HS-5 (cell line): ENCODE results near the gene MICAL2.

Experiments
- DNase-seq: peaks from one replicate; pipeline ENCODE4 v3.0.0-alpha.2; 2012; ENCODE audit warnings: low read depth

Gene MICAL2

DNA sequence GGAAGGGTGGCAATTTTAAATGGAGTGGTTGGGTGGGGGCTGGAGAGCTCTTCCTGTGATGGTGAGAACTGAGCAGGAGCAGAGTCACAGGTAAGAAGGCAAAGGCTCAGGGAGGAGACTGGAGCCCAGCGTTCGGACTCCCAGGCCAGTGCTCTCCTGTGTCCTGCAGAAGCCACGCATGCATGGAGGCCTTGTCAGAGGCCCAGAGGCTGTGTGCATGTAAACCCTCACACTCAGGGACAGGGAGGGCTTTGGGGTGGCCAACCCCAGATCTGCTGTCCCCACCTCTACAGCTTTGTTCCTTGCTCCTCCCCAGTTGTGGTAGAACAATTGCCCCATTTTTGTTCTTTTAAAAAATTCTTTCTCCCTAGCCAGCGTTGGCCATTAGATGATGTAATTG lies 136.6 kb downstream of the MICAL2 start:
- DNase-seq = no peak

DNA sequence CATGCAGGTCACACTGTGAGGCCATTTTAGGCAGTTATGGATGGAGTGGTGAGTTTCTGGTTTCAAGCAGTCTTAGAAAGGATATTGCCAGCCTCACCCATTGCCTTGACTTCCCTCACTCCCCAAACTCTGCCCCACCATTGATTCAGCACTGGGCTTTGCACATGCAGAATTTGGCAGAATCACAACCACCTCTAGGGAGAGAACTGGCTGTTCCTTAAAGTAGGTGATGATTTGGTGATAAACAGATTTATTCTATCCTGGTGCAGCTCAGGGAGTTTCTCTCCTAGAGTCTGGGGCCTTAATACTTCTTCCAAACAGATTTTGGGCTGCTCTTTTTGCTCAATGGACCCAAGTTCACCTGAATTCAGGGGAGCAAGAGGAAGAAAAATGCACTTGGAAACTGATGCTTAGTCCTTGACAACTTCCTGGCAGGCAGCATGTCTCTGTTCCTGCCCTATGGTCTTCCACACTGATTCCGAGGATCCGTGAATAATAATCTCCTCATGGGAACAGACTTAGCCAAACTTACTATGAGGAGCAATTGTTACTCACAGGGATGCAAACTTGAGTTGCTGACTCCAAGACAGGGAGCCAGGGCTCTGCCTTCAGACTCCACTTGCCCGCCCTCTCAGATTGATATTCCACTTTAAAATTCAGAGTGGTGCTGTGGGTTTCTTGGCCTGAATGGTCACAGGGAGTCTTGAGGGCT lies 137.3 kb downstream of the MICAL2 start:
- DNase-seq = no peak

DNA sequence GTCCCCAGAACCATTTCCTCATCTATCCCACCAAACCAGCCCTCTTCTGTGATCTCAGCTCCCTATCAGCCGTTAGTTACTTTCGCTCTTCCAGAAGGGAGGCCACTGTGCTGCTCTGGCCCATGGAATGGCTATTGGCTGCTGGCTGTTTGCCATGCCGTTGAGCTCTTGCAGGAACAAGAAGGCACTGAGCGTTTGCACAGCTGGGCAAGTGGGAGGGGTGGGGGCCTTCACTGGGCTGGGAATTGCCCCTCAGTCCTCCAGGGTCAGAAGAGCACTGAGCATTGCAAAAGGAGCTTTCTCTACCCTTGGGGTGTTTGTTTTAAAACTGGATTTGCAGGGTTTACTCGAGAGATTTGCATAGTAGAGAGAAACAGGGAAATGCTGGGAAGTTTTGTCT lies 137.9 kb downstream of the MICAL2 start:
- DNase-seq = no peak

DNA sequence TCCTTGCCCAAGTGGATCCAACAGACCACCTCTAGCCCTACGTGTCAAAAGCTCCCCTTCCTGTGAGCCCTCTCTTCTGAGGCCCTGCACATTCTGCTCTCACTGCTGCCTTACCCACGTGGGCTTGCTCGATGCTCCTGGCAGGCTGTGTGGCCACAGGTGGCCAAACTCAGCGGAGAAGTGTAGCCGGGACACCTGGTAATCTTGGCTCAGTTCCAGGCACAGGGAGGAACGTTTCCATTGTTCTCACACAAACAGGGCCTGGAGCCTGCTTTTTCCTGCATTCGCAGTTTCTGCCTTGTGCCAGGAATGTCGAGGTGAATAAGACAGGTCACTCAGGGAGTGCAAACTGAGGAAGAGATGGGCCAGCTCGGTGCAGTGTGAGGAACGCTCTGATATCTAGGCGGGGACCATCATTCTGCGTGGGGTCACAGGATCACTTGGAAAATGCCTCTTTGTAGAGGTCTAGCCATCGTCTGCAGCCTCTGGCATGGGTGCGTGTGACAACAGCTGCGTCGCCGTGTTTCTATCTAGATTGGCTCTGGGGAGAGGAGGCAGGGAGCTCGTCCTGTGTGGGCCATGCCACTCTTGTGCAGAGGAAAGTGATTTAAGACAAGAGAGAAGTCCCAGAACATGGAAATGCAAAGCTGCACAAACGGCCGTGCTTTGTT lies 139.3 kb downstream of the MICAL2 start:
- no peak for DNase-seq

DNA sequence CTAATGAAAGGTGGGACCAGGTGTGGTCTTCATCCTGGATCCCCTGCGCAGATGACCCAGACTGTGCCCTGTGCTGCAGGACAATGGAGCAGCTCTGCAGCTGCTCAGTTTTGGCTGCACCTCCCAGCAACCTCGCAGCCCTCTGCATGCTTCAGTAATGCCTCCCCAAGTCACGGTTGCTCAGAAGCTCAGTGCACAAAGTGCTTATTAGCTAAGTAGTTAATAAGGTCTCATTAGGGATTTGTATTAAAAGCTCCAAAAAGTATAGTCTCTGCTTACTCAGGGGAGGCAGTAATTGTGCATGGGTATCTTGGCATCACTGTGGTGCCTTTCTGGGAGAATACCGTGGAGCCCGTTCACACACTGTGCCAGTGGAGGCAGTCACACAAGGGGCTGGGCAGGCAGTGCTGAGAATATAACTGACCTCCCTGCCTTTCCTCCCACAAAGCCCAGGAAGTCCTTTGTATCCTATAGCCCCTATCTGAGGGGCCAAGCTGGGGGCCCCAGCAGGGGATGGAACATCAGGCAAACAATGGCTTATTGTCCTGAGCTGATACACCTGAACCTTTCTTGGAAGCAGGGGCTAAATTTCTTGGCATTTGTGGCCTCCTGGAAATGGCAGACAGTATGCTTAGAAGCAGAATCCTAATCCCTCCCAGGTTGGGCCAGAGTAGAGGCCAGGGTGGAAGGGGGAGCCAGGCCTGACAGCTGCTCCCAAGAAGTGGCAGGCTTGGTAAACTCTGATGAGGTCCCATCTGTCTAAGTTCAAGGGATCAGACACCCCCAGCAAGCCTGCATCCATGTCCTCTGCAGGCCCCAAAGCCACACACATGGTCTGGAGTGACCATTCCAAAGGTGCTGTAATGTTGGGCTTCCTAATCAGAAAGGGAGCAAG lies 141.5 kb downstream of the MICAL2 start:
- DNase-seq = no peak

DNA sequence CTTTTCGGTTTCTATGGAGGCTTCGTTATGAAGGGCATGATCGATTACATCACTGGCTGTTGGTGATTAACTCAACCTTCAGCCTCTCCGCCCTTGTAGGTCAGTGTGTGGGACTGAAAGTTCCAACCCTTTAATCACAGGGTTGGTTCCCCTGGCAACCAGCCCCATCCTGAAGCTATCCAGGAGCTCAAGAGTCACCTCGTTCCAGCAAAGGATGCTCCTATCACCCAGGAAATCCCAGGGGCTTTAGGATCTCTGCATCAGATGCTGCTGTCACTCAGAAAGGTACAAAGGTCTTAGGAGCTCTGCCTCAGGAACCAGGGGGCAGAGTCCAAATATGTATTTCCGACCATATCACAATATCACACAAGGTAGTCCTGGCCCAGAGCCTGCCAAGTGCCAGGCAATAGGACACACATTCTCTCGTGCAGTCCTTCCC lies 143.5 kb downstream of the MICAL2 start:
- no peak for DNase-seq

DNA sequence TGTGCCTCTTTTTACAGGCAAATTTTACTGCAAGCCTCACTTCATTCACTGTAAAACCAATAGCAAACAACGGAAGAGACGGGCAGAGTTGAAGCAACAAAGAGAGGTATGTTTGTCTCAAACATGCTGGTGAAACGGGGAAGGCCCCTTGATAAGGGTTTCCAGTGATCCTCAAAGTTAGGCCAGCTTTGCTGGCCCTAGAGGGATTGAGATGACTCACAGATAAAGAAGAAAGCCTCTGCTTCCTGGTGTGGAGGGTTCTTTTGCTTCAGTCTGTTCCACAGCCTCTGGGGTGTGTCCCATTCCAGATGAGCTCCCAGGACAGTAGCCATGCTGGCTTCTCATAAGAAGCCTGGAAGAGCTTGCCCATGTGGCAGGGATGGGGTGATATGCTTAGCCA lies 148.1 kb downstream of the MICAL2 start:
- DNase-seq = no peak

DNA sequence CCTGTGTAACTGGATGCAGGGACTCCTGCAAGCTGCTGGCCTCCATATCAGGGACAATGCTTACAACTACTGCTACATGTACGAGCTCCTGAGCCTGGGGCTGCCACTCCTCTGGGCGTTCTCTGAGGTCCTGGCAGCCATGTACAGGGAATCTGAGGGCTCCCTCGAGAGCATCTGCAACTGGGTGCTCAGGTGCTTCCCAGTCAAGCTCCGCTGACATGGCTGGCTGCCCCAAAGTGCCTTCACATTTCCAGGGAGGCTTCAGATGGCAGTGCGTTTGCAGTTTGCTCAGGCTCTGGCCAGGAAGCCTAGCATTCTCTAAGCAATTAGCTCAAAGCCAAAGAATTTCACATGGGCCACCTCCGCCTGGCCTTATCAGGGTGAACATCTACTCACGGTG lies 149.6 kb downstream of the MICAL2 start:
- no peak for DNase-seq

GRCh38 chr11:12260731-12261521 lies 150.5 kb downstream of the MICAL2 start:
- no peak for DNase-seq

GRCh38 chr11:12261551-12261950 lies 151.2 kb downstream of the MICAL2 start:
- no peak for DNase-seq

DNA sequence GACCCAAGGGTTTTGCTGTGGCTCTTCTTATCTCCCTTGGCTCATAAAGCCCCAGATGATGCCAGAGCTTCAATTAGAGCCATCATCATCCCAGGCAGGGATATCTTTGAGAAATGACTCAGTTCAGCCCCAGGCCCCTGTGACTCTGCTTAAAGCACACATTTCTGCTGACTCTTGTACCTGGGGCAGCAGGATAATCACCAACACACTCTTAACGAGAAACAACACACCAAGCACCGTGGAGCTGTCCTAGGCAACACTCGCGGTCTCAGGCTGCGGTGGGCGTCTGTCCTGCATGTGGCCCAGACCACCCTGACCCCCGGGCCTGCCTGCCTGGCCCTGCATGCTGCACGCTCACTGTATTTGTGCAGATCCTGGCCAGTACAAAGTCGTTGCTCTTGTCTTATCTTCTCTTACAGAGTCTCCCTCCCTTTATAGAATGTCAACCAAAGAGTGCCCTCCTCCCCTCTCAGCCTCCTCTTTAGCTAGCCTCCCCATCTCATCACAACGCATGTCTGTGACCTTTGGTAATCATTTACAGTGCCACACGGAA lies 152.8 kb downstream of the MICAL2 start:
- DNase-seq = no peak

DNA sequence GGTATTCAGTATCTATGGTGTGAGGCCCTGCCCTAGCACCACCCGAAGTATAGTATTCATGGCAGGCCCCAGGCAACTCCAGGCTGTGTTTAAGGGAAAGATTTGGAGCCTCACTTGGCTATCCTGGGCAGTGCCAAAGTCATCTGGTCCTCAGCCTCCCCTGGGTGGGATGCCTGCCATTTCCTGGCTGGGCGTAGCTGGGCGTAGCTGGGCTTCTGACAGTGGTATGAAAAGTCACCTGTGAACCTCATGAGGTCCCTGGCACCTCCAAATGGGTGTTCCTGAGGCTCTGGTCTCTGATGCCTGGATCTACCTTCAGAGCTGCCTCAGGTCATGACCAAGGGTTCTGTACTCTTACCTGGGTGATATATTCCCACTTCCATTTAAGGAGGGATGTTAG lies 154.0 kb downstream of the MICAL2 start:
- no peak for DNase-seq

- DNase-seq = no peak
Measured at GRCh38 chr11:12266132-12266531, 155.7 kb downstream of the MICAL2 start.

DNA sequence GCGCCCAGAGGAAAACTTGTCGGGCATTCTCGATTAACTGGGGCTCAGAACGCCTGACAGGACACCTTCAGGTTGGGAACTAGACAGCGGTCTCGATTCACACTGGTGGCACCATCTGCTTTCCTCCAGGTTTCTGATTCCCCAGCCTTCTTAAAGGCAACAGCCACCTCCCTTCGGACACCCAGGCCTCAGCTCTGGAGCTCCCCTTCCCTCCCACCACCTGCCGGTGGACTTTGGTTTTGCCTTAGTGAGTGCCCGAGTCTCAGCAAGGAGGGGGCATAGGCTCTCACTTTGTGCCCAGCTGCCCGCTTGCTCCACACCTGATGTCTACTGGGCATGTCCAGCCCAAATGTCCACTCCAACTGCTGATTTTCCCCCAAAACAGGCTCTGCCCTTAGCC lies 156.6 kb downstream of the MICAL2 start:
- DNase-seq = no peak

- DNase-seq = no peak
Measured at GRCh38 chr11:12267921-12268320, 157.5 kb downstream of the MICAL2 start.

- DNase-seq = no peak
Measured at GRCh38 chr11:12269104-12269441, 158.7 kb downstream of the MICAL2 start.

DNA sequence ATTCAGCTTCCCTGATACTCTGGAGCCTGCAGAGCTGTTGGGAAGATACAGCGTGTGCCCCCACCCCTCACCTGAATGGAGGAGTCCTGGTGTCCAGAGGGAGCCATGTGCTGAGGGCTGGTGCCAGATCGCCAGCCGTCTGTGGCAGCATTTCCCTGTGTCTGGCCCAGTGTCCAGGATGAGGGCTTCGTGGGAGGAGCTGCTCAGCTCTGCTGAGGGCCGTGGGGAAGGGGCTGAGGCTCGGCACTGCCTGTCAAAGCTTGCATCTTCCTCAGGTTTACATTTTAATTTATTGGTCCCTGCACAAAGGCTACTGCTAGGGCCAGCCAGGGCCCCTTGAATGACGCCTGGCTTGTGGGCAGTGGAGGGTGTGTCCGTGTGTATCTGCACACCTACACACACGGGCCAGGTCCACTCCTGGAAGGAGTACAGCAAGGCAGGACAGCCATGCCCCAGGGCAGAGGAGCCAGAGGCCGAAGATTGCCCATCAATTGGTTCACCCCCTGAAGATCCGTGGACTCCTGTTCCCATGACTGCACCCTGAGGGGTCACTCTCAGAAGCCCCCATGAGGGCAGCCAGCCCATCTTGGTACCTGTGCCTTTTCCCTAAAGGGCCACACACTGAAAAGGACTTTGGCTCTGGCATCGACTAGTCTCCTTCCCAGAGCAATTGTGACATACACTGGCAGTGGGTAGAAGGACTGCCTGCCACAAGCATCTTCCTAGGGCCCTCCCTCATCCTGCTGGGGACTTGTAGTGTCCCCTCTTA lies 159.2 kb downstream of the MICAL2 start:
- DNase-seq = no peak

- DNase-seq = no peak
Measured at GRCh38 chr11:12270215-12270797, 159.9 kb downstream of the MICAL2 start.

GRCh38 chr11:12270817-12271216 lies 160.4 kb downstream of the MICAL2 start:
- DNase-seq = no peak

GRCh38 chr11:12271241-12271640 lies 160.9 kb downstream of the MICAL2 start:
- DNase-seq = no peak
